Astrocyte (in vitro differentiated cells and primary cell): ENCODE data around the gene TMEM123.
"Not testable (repeated sequence)": the region's sequence is repeated elsewhere in the genome, so short reads cannot be mapped to it uniquely, and the experiment has no call there.

Source experiments
- CTCF ChIP-seq: IDR thresholded peaks from 2 replicates; pipeline ENCODE4 v1.5.1; 2011; ENCODE audit warnings: low read depth, mild to moderate bottlenecking, inconsistent platforms, low read length, moderate library complexity; ENCODE audit not compliant: insufficient read depth
- EZH2 ChIP-seq: IDR thresholded peaks from 2 replicates; pipeline ENCODE4 v1.6.1; 2012; ENCODE audit warnings: mild to moderate bottlenecking, low read length, inconsistent platforms; ENCODE audit not compliant: insufficient read depth

- TF ChIP-seq CTCF, EZH2: not testable (repeated sequence)
Observed at GRCh38 chr11:102439063-102439363, 13.6 kb downstream of the TMEM123 start.
